Gastrocnemius medialis (tissue), 4 donors: ENCODE results near the gene ACE2.

Source experiments
- POLR2A ChIP-seq, 2 donors: fragments of 450-650 bp; IDR thresholded peaks; one replicate each; pipeline ENCODE4 v1.6.1; 2017; ENCODE audit warnings: antibody characterized with exemption in 2 of 2, mild to moderate bottlenecking in 2 of 2, moderate library complexity in 2 of 2
- TF ChIP-seq, protein P1 (sequence below), 5 experiments: fragments of 450-650 bp in 3 of 5; fragments of 200-600 bp in 2 of 5; sonication (generic) in 2 of 5; IDR thresholded peaks in 4 of 5; conservative IDR thresholded peaks in 1 of 5; 1 replicate in 4 of 5; 2 replicates in 1 of 5; pipeline ENCODE4 v1.5.1; 2016 to 2019; ENCODE audit warnings: antibody characterized with exemption in 5 of 5, mild to moderate bottlenecking in 3 of 5, moderate library complexity in 3 of 5

DNA sequence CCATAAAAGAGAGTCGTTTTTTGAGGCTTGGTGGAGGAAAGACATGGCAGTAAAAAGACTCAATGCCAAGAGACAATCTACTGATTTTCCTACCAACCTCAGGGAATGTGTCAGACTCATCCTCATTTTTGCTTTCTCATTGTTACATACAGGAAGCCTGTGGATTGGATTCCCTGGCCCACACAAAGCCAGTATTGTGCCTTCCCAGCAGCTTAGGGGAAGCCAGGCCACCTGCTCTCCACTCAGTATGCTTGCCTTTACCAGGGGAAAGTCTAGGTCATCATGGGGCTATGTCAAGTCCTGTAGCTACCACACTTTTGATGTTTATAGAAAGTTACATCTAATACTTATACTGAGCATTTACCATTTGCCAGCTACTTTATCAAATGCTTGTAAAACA is 89.2 kb downstream of the ACE2 start:
- TF ChIP-seq, protein P1, sequence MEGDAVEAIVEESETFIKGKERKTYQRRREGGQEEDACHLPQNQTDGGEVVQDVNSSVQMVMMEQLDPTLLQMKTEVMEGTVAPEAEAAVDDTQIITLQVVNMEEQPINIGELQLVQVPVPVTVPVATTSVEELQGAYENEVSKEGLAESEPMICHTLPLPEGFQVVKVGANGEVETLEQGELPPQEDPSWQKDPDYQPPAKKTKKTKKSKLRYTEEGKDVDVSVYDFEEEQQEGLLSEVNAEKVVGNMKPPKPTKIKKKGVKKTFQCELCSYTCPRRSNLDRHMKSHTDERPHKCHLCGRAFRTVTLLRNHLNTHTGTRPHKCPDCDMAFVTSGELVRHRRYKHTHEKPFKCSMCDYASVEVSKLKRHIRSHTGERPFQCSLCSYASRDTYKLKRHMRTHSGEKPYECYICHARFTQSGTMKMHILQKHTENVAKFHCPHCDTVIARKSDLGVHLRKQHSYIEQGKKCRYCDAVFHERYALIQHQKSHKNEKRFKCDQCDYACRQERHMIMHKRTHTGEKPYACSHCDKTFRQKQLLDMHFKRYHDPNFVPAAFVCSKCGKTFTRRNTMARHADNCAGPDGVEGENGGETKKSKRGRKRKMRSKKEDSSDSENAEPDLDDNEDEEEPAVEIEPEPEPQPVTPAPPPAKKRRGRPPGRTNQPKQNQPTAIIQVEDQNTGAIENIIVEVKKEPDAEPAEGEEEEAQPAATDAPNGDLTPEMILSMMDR (IDR thresholded peaks at IDR 0.05 in 4 of 5, conservative IDR thresholded peaks at IDR 0.05 in 1 of 5): no peak
- no peak for TF ChIP-seq POLR2A (IDR thresholded peaks at IDR 0.05)
